Stimulated activated naive CD8-positive, alpha-beta T cell treated with anti-CD3 and anti-CD28 coated beads, Interleukin-15, Interleukin-2, amounts not matched to agents 100 U/mL and 50 U/mL, for 24 hours (primary cell): ENCODE data around the gene SYT9.

Experiments used
- ATAC-seq: fragments of 150-1000 bp; cut with Tn5 transposase; one replicate; pipeline ENCODE4 v1.10.0; 2021
- DNase-seq: peaks from one replicate; pipeline ENCODE4 v3.0.0; 2021

The SYT9 gene

GRCh38 chr11:7471071-7471470 lies 219.4 kb downstream of the SYT9 start:
- DNase-seq (no peak), ATAC-seq (no peak)

- no peak for DNase-seq
- ATAC-seq: no peak
Measured at GRCh38 chr11:7473717-7474116, 222.0 kb downstream of the SYT9 start.

GRCh38 chr11:7480113-7480512 lies 228.4 kb downstream of the SYT9 start:
- ATAC-seq: no peak
- no peak for DNase-seq

- ATAC-seq (no peak), DNase-seq (no peak)
Measured at GRCh38 chr11:7484131-7484530, 232.4 kb downstream of the SYT9 start.

GRCh38 chr11:7484645-7485044 lies 232.9 kb downstream of the SYT9 start:
- no peak for ATAC-seq
- no peak for DNase-seq

GRCh38 chr11:7485186-7486097 lies 233.7 kb downstream of the SYT9 start, which contains the start of gene OLFML1:
TSS of gene OLFML1 (plus strand) at chr11:7485506. CDS start at chr11:7485876, 370 bp downstream.
- ATAC-seq (peak; percentile 28), DNase-seq (no peak)

- no peak for DNase-seq
- ATAC-seq: no peak
Measured at GRCh38 chr11:7486098-7486780, 234.5 kb downstream of the SYT9 start.

- ATAC-seq: no peak
- DNase-seq: no peak
Measured at GRCh38 chr11:7486781-7487140, 235.1 kb downstream of the SYT9 start.

GRCh38 chr11:7487360-7487759 lies 235.7 kb downstream of the SYT9 start:
- no peak for ATAC-seq
- DNase-seq: no peak

GRCh38 chr11:7488681-7489080 lies 237.0 kb downstream of the SYT9 start:
- ATAC-seq: no peak

GRCh38 chr11:7489376-7489775 lies 237.7 kb downstream of the SYT9 start:
- ATAC-seq: no peak
- no peak for DNase-seq

More at GRCh38 chr11:7488681-7489080, 237.0 kb downstream of the SYT9 start:
- DNase-seq: no peak

GRCh38 chr11:7490054-7490453 lies 238.3 kb downstream of the SYT9 start:
- DNase-seq: no peak
- no peak for ATAC-seq

- no peak for DNase-seq
- no peak for ATAC-seq
Measured at GRCh38 chr11:7490535-7490934, 238.8 kb downstream of the SYT9 start.

- no peak for DNase-seq
- no peak for ATAC-seq
Measured at GRCh38 chr11:7492253-7492652, 240.5 kb downstream of the SYT9 start.

GRCh38 chr11:7493670-7494069 lies 242.0 kb downstream of the SYT9 start:
- ATAC-seq (no peak), DNase-seq (no peak)

- DNase-seq: no peak
- ATAC-seq: no peak
Measured at GRCh38 chr11:7494086-7494745, 242.5 kb downstream of the SYT9 start.

GRCh38 chr11:7495882-7496551 lies 244.3 kb downstream of the SYT9 start:
- ATAC-seq: peak; percentile 96
- peak; percentile 28 for DNase-seq

- no peak for DNase-seq
- ATAC-seq: no peak
Measured at GRCh38 chr11:7498193-7498592, 246.5 kb downstream of the SYT9 start.

- DNase-seq: no peak
Measured at GRCh38 chr11:7499081-7499480, 247.4 kb downstream of the SYT9 start.

GRCh38 chr11:7500251-7500650 lies 248.5 kb downstream of the SYT9 start:
- DNase-seq (no peak), ATAC-seq (no peak)

More at GRCh38 chr11:7499081-7499480, 247.4 kb downstream of the SYT9 start:
- no peak for ATAC-seq

- ATAC-seq (no peak), DNase-seq (no peak)
Measured at GRCh38 chr11:7501251-7501650, 249.5 kb downstream of the SYT9 start.

GRCh38 chr11:7501894-7502293 lies 250.2 kb downstream of the SYT9 start:
- DNase-seq (no peak), ATAC-seq (no peak)
